GM23248 (cell line): Measurements from ENCODE around the gene SEPTIN1.

Experiments
- EZH2 ChIP-seq: fragments of 200-600 bp; sonication (generic); IDR thresholded peaks from 2 replicates; pipeline ENCODE4 v1.6.1; 2018; ENCODE audit warnings: antibody characterized with exemption, mild to moderate bottlenecking; ENCODE audit not compliant: insufficient read depth, poor library complexity, severe bottlenecking
- EZH2phosphoT487 ChIP-seq: fragments of 200-600 bp; sonication (generic); IDR thresholded peaks from 2 replicates; pipeline ENCODE4 v1.6.1; 2018; ENCODE audit warnings: antibody characterized with exemption, moderate library complexity, mild to moderate bottlenecking, low read depth; ENCODE audit not compliant: insufficient read depth

DNA sequence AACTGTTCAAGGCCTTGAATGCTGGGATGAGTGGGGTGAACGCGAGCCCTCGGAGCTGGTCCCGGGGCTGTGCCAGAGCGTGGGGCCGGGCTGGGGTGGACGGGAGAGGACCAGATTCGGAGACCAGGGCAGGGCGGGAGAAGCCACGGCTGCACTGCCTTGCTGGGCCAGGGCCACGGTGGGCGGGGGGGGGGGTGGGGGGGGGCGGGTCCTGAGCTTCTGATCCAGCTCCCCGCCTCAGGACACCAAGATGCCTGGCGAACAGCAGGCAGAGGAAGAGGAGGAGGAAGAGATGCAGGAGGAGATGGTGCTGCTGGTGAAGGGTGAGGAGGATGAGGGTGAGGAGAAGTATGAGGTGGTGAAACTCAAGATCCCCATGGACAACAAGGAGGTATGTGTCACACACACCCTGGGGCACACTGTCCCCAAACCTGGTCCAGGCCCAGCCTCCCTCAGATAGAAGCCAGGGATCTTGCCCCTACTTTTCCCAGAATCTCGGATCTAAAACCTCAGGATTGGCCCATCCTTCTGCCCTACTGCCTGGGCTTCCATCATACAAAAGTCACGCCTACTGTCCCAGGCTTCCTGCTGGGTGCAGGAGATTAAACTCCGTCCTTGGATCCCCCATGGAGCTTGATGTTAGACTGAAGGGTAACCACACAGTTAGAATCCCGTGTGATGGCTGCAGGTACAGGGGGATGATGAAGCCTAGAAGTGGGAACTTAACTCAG is 25.6 kb upstream of the SEPTIN1 start:
- TF ChIP-seq EZH2 (no peak), EZH2phosphoT487 (no peak)
